Stimulated activated CD8-positive, alpha-beta memory T cell treated with anti-CD3 and anti-CD28 coated beads, Interleukin-4, amount 100 ng/mL, for 24 hours (primary cell): ENCODE results near the gene HAPLN2.
"Not testable (repeated sequence)": the region's sequence is repeated elsewhere in the genome, so short reads cannot be mapped to it uniquely, and the experiment has no call there.

Experiments
- DNase-seq: peaks from one replicate; pipeline ENCODE4 v3.0.0-alpha.2; 2020; ENCODE audit warnings: low read depth

HAPLN2 gene

GRCh38 chr1:156592158-156592909 is 26.9 kb upstream of the HAPLN2 start:
- DNase-seq, result no peak

- no peak for DNase-seq
These were observed 26.1 kb upstream of the HAPLN2 start for GRCh38 chr1:156592910-156593660.

GRCh38 chr1:156593661-156593989 is 25.6 kb upstream of the HAPLN2 start:
- no peak for DNase-seq

DNA sequence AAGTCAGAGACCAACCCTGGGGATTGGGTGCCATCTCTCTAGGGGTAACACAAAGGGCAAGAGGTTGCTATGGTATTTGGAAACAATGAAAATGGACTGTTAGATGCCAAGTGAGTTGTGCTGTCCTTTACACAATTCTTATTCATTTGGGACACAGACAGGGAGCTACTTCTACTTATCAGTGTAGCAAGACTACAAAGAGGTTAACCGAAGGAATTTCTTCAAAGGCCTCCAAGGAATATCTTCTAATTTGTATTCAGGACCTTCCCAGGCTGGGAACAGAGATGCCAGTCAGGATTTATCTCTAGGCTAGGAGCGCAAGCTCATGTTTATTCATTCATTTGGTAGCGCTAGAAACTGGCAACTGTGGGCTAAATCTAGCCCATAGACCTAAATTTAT is 25.0 kb upstream of the HAPLN2 start:
- DNase-seq, result no peak

GRCh38 chr1:156595016-156595415 is 24.2 kb upstream of the HAPLN2 start:
- DNase-seq, result no peak

DNA sequence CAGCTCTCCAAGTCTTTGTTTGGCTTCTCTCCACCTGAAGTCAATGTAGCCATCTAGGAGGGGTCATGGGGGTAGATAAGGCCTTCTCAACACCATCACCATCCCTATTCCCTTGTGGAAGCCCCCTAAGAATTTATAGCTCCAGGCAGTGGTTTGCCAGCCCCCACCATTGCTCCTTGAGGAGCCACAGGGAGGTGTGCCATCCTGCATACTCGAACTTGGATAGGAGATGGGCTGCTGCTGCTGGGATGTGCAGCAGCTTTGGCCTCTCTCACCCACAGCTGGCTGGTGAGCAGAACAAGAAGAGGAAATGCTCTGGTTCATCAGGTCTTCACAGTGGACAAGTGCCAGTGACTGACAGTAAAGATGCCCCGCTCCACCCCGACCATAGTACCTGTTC is 22.8 kb upstream of the HAPLN2 start:
- no peak for DNase-seq

GRCh38 chr1:156598125-156598524 is 21.1 kb upstream of the HAPLN2 start:
- DNase-seq, result no peak

- DNase-seq, result no peak
These were observed 20.3 kb upstream of the HAPLN2 start for GRCh38 chr1:156598731-156599432.

- DNase-seq, result no peak
These were observed 19.4 kb upstream of the HAPLN2 start for GRCh38 chr1:156599811-156600210.

- no peak for DNase-seq
These were observed 18.5 kb upstream of the HAPLN2 start for GRCh38 chr1:156600733-156601121.

- peak; percentile 63 for DNase-seq
These were observed 17.9 kb upstream of the HAPLN2 start, which contains the start of gene GPATCH4 for GRCh38 chr1:156601122-156601830. Gene GPATCH4, minus strand, starts transcription at chr1:156601479.

- DNase-seq, result no peak
These were observed 17.3 kb upstream of the HAPLN2 start for GRCh38 chr1:156601892-156602291.

GRCh38 chr1:156602557-156602993 is 16.6 kb upstream of the HAPLN2 start:
- DNase-seq, result no peak

GRCh38 chr1:156607344-156607743 is 11.9 kb upstream of the HAPLN2 start:
- not testable (repeated sequence) for DNase-seq

GRCh38 chr1:156608036-156608674 is 11.1 kb upstream of the HAPLN2 start:
- no peak for DNase-seq

DNA sequence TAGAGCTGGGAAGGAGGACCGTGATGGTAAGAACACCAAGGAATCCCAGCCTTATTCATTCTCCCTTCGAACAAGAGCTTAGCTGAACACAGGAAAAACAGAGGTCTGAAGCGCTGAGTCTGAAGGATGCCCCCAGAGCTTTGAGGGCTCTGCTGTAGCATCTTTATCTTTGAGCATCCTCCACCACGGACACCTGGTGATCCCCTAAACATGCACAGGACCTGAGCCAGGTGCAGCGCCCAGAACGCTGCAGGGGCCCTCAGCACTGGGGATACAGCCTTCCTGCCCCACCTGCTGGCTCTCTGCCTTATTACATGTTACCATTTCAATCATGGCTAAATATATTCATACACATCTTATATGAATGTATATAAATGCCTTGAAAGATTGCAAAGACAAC is 10.2 kb upstream of the HAPLN2 start:
- DNase-seq, result peak; percentile 37

DNA sequence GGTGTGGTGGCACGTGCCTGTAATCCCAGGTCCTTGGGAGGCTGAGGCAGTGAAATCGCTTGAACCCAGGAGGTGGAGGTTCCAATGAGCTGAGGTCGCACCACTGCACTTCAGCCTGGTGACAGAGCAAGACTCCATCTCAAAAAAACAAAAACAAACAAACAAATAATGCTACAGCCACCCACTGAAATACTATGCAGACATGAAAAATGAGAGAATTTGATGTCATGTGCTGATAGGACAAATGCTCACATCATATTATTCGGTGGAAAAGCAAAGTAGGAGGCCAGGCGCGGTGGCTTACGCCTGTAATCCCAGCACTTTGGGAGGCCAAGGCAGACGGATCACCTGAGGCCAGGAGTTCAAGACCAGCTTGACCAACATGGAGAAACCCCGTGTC is 9.1 kb upstream of the HAPLN2 start:
- DNase-seq, result not testable (repeated sequence)

DNA sequence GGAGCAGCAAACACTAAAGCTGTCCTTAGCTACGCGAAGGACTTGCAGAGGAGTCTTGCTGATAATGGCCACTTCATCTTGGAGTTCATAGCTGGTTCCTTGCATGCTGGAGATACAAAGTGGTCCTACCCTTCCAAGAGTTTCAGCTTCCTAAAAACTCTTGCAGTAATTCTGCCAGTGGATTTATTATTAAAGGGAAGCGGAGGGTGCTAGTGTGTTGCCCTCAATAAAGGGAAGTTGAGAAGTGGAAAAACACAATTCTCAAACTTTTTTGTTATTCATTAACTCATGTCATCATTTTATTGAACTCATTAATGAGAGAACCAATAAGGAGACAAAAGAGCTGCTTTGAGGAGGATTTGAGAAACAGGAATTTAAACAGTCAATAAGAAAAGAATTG is 6.5 kb upstream of the HAPLN2 start:
- no peak for DNase-seq

DNA sequence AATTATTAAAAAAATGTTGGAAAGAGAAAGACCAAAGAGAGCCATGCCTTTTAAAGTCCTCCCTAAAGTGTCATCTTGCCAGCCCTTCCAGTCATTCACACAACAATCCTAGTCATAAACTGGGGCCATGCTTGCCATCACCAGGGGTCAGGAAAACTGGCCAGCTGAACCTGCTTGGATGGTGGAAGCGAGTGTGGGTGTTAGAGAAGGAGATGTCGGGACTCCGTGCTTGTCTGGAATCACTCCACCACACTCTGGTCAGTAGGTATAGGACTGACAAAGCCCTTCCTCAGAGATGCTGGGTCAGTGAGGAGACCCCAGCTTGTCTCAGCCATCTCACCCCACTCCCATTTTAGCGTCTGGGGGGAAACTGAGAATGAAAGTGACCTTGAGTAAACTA is 3.3 kb upstream of the HAPLN2 start:
- DNase-seq, result no peak

DNA sequence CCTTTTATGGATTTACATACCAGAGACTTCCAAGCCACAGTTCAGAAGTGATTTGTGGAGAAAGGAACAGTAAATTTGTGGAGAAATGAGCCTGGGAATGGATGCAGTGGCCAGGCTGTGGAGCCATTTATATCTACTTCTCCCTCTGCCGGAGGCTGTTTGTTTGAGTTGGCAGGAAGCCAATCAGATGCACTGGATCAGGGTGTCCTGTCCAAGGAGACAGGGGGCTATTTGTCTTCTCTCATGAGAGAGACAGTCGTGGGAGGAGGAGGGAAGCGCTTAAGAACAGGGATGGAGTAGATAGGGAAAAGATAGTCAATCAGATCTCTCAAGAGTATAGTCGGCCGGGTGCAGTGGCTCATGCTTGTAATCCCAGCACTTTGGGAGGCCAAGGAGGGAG is 2.8 kb upstream of the HAPLN2 start:
- no peak for DNase-seq

- no peak for DNase-seq
These were observed 354 bp downstream of the HAPLN2 start for GRCh38 chr1:156619582-156619955.
